Measurements from ENCODE around the gene GRM1.

- TF ChIP-seq EHMT2 (IDR thresholded peaks at IDR 0.05; ENCODE audit: low read depth): no peak
- no peak for TF ChIP-seq POLR2AphosphoS2 (conservative IDR thresholded peaks at IDR 0.05; ENCODE audit: low read length)
- no peak for TF ChIP-seq POLR2A (IDR thresholded peaks at IDR 0.05; ENCODE audit: low read length)
- TF ChIP-seq MYC (IDR thresholded peaks at IDR 0.05; ENCODE audit: borderline replicate concordance, low read length): no peak
- no peak for TF ChIP-seq KDM5A (IDR thresholded peaks at IDR 0.05)
- no peak for TF ChIP-seq CTCF (IDR thresholded peaks at IDR 0.05)
- no peak for TF ChIP-seq RNF2 (IDR thresholded peaks at IDR 0.05; ENCODE audit: borderline replicate concordance, low read depth)
These were observed 259.0 kb downstream of the GRM1 start for GRCh38 chr6:146287691-146288369.

Data from A549 (cell line).